Fibroblast of mammary gland (primary cell): Measurements from ENCODE around the gene TRIM62.

Experiments
- DNase-seq: peaks from one replicate; pipeline ENCODE4 v3.0.0-alpha.2; 2010; ENCODE audit warnings: low read depth
- H3K4me3 ChIP-seq: 2 replicates; pipeline ENCODE4 v1.5.1; 2011; ENCODE audit warnings: low read depth, mild to moderate bottlenecking, low read length, moderate library complexity; ENCODE audit not compliant: control insufficient read depth
- CTCF ChIP-seq: conservative IDR thresholded peaks from 2 replicates; pipeline ENCODE4 v1.5.1; 2011; ENCODE audit warnings: low read depth, low read length, inconsistent platforms; ENCODE audit not compliant: control insufficient read depth, insufficient read depth

Gene TRIM62

GRCh38 chr1:33121728-33122127 lies 60.1 kb downstream of the TRIM62 start:
- TF ChIP-seq CTCF = no peak

DNA sequence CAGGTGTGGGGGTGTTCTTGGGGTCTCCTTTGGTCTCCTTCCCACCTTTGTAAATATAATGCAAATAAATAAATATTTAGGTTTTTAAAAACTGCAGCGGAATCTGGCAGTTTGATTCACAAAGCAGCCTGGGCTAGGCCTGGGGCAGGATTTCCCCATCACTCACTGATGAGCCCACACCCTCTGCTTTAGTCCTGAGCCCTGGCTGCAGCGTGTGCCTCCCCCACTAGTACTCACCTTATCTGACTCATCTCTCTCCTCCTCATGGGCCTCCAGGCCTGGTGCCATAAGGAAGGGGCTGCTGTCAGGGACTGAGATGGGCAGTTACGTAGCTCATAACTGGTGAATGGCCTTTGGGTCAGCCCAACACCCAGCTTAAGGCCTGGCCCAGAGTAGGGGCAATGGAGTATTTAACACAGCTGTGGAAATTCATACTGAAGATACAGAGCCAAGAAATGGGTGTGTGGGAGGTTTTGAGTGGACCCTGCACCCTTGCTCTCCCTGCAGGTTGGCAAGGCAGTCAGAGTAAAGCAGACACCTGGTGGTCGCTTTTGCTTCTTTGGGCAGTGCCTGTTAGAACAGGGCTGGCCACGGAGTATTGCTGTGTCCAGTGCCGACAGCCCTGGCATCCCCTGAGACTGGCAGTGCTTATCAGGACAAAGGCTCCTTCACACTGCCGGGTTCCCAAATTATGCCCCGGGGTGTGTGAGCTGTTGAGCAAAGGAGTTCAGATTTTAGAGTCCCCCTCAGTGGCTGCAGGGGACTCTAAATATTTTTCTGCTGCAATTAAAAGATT lies 61.2 kb downstream of the TRIM62 start:
- no peak overlapping the region for H3K4me3 ChIP-seq
- DNase-seq = peak; percentile 22
- TF ChIP-seq CTCF = no peak

More at GRCh38 chr1:33121728-33122127, 60.1 kb downstream of the TRIM62 start:
- no peak overlapping the region for H3K4me3 ChIP-seq
- no peak for DNase-seq

DNA sequence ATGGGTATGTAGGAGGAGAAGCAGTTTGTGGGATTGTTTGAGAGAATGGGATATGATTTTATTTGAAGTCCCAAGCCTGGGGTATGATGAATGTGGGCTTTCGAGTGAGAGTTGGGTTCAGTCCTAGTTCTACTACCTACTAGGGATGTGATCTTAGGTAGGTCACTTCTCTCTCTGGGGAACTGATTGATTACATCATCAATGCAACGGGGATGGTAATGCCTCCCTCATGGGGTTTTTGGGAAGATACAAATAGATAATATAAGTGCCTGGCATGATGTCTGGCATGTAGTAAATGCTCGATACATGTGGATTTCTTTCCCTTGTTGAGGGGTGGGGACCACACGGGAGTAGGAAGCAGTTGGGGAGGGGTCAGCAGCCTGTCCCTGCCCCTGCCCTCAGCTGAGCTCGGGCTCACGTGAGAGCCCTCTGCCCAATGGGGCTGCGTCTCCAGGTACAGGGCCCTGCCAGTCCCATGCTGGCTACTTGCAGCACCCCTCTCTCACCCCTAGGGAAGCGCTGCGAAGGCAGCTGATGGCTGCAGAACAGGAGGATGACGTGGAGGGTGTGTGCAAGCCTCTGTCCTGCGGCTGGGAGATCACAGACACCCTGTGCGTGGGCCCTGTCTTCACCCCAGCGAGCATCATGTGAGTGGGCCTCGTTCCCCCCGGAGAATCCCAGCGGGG lies 62.2 kb downstream of the TRIM62 start:
- H3K4me3 ChIP-seq = no peak overlapping the region
- DNase-seq = peak; percentile 42
- TF ChIP-seq CTCF = peak; percentile 15

GRCh38 chr1:33119050-33119449 lies 62.8 kb downstream of the TRIM62 start:
- TF ChIP-seq CTCF = no peak
- no peak for DNase-seq
- H3K4me3 ChIP-seq = no peak overlapping the region

GRCh38 chr1:33118274-33118673 lies 63.6 kb downstream of the TRIM62 start:
- TF ChIP-seq CTCF = no peak
- H3K4me3 ChIP-seq = no peak overlapping the region
- DNase-seq = no peak

GRCh38 chr1:33117440-33118085 lies 64.3 kb downstream of the TRIM62 start:
- no peak for TF ChIP-seq CTCF
- no peak overlapping the region for H3K4me3 ChIP-seq
- no peak for DNase-seq
